LoVo (cell line): ENCODE data around the gene C1QTNF8.

Experiments used
- DNase-seq: peaks from one replicate; pipeline ENCODE4 v3.0.0-alpha.2; 2016; ENCODE audit warnings: low spot score

Gene C1QTNF8

GRCh38 chr16:1077877-1078578 is 18.0 kb downstream of the C1QTNF8 start:
- DNase-seq, result no peak

DNA sequence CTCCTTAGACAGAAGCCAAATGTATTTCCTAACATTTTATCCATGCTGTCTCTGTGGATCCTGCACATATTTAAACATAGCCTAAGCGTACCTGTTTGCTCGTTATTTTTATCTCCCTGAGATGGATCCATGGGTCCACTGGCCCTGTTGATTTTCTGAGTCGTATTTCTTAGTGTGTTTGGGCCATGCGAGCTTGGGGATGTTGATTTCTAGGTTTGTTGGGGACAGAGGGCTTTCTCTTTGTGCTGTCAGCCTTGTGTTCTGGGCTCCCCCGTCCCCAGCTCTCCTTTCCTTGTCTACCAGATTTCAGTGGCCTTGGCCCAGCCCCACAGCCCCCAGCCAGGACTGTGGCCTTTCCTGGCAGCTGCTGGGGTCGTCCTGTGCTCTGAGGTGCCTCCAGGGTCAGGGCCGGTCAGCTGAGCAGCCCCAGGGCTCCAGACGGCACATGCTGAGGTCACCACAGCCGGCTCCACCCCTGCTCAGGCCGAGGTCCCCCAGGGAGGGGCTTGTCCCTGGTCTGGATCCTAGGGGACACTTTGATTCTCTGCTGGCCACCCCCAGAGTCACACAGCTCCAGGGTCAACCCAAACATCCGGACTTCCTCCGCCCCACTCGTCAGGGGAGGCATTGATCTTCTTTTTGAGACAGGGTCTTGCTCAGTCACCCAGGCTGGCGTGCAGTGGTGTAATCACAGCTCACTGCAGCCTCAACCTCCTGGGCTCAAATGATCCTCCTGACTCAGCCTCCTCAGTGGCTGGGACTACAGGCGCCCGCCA is 19.1 kb downstream of the C1QTNF8 start:
- DNase-seq, result no peak

- DNase-seq, result no peak
Observed at GRCh38 chr16:1075546-1075945, 20.5 kb downstream of the C1QTNF8 start.

GRCh38 chr16:1074379-1074649 is 21.7 kb downstream of the C1QTNF8 start:
- DNase-seq, result no peak

GRCh38 chr16:1073566-1074378 is 22.3 kb downstream of the C1QTNF8 start:
- DNase-seq, result no peak

- DNase-seq, result no peak
Observed at GRCh38 chr16:1073262-1073558, 22.8 kb downstream of the C1QTNF8 start.

DNA sequence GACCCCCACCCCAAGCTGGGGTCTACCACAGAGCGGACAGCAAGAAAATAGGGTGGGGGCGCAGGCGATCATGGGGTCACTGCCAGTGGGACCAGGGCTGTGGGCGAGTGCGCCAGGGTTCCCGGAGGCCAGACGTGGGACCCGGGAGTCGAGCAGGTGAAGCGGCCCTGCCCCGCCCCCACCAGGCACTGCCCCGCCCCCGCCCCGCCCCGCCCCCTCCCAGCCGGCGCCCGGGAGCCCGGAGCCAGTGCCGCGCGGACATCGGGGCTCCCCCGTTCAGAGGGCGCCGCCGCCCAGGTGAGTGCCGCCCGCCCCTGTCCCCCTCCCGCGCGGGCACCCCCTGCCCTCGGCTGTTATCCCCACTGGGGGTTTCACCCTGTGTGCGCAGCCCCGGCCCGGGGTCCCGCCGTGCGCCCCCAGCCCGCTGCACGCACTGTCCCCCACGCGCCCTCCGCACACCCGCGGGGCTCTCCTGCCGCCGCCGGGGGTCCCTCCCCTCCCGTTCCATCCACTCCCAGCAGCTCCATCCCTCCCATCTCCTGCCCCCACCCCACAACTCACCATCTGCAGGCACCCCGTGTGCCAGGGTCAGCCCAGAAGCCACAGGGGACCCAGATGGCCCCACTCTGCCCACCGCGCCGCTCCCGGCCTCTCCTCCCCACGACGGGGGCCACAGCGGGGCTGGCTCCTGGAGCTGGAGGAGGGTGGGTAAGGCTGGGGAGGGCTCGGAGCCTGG is 23.4 kb downstream of the C1QTNF8 start, which contains the start of gene SSTR5:
TSS of gene SSTR5 (plus strand) at position 222 of the 736 bp plus-strand sequence. CDS start 6,122 bp downstream, outside the sequence.
- no peak for DNase-seq

DNA sequence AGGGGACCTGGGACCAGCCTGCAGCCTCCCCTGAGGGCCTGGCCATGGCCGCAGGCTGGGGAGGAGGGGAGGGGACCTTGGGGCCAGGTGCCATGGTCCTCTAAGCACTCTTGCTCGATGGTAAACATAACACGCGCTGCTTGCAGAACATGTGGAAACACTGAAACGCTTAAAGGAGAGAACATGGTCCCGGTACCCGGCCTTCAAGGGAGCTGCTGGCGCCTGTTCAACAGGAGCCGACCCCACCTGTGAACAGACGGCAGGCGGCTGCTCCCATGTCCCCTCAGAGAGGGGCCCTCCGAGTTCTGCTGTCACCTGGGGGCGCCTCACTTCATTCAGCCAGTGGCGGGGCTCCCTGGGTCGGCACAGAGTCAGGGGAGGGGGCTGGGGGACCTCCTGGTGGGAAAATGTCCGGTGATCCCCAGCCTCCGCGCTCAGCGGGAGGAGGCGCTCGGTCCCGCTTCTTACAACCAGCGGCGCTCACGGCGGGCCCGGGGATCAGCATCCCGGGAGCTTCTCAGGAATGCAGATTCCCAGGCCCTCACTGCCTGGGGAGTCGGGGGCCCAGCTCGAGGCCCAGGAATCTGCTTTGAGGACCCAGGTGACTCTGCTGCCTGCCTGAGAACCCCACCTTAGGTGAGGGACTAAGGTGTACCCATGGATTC is 24.4 kb downstream of the C1QTNF8 start:
- no peak for DNase-seq

DNA sequence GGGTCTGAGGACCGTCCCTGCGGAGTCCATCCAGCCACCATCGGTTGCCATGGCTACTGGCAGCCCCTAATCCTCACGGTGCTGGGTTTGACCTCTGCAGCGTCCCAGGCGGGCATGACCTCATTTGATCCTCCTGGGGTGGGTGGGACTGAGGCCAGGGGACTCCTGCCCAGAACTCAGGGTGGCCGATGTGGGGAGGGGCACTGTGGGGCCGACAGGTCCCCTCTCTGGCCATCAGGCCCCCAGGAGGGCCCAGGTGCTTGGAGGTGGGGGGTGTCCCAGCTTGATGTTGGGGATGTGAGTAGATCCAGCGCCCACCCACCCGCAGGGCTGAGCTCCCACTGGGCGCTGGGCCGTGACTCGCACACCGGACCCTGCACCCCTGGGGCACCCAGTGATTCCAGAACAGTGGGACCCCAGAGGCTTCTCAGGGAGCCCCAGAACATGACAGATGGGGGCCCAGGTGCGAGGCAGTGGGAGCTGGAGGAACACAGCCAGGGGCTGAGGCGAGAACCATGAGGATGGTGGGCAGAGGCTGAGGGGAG is 25.1 kb downstream of the C1QTNF8 start:
- no peak for DNase-seq

GRCh38 chr16:1070084-1070863 is 25.8 kb downstream of the C1QTNF8 start:
- no peak for DNase-seq

- DNase-seq, result no peak
Observed at GRCh38 chr16:1069154-1069553, 26.9 kb downstream of the C1QTNF8 start.

DNA sequence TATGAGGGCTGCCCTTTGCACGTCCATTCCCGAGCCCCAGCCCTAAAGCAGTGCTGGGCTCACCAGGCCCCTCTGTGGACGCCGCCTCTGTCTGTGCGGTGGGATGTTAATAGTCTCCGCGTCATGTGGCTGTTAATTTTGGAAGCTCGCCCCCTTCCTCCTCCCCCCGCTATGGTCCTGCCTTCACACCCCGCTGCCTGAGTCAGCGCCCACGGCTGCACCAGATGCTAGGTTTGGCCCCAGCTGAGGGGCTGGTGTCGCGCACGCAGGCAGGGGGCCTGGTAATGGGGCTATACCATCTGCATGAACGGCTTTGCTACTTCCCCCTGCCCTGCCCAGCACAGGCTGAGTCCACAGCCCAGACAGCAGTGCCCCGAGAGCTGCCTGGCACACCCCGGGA is 27.6 kb downstream of the C1QTNF8 start:
- DNase-seq, result no peak

- DNase-seq, result no peak
Observed at GRCh38 chr16:1067629-1068028, 28.4 kb downstream of the C1QTNF8 start.

DNA sequence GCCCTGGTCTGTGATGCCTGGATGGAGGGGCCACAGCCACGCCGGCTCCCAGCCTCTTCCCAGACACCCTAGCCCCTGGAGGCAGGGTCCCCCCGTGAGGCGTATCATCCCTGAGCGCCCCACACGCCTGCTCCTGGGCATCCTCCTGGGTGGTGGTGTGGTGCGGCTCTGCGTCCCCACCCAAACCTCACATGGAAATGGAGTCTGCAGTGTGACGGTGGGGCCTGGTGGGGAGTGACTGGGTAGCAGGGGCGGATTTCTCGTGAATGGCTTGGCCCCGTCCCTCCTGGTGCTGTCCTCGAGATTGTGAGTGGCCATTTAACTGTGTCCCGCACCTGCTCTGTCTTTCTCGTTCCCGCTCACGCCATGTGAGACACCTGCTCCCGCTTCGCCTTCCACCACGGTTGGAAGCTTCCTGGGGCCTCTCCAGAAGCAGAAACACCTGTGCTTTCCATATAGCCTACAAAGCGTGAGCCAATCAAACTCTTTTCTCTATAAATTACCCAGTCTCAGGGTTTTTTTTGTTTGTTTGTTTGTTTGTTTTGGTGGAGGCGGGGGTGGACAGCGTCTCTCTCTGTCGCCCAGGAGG is 29.4 kb downstream of the C1QTNF8 start:
- no peak for DNase-seq

DNA sequence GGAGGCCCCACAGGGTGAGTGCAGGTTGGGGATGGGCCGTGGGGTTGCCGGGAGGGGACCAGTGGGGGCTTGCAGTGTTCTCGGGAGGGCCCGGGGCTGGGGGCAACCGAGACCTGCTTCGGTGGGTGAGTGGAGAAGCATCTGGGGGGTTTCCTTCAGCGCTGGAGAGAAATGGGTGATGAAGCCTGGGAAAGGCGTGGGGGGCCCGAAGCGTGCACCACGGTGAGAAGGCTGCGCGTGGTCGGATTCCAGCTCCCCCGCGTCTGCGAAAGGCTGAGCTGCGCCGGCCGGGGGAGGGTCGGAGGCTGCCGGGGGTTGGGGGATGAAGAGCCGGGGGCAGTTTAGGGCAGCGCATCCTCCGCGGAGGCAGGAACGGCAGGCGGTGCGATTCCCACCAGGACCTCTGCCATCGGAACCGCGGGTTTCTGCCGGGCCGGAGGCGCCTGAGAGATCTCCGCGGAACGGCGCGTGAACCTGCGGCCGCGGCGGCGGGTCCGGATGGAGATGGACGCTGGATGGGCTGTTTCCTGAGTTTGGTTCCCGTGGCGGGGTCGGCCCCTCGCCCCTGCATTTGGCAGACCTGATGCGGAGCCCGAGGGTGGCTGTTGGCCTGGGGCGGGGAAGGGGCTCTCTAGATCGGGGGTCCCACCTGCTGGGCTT is 30.4 kb downstream of the C1QTNF8 start:
- DNase-seq, result no peak

GRCh38 chr16:1063728-1064127 is 32.3 kb downstream of the C1QTNF8 start:
- DNase-seq, result no peak

- no peak for DNase-seq
Observed at GRCh38 chr16:1062895-1063294, 33.1 kb downstream of the C1QTNF8 start.

GRCh38 chr16:1061769-1062505 is 34.1 kb downstream of the C1QTNF8 start:
- no peak for DNase-seq
